Prostate gland (tissue), 2 donors: ENCODE results near the gene C1QA.

ENCODE experiments used
- POLR2A ChIP-seq: fragments of 450-650 bp; IDR thresholded peaks from one replicate; pipeline ENCODE4 v1.6.1; 2016; ENCODE audit warnings: antibody characterized with exemption, mild to moderate bottlenecking
- POLR2AphosphoS5 ChIP-seq: sonication (generic); formaldehyde crosslinking; IDR thresholded peaks from one replicate; pipeline ENCODE4 v1.6.1; 2017; ENCODE audit warnings: antibody characterized with exemption
- TF ChIP-seq, protein P1 (sequence below), 4 experiments: fragments of 200-600 bp in 2 of 4; fragments of 450-650 bp in 2 of 4; sonication (generic) in 2 of 4; IDR thresholded peaks; 1 replicate in 3 of 4; 2 replicates in 1 of 4; pipeline ENCODE4 v1.5.1; 2016 to 2019; ENCODE audit warnings: antibody characterized with exemption in 4 of 4, mild to moderate bottlenecking in 2 of 4, moderate library complexity in 2 of 4

DNA sequence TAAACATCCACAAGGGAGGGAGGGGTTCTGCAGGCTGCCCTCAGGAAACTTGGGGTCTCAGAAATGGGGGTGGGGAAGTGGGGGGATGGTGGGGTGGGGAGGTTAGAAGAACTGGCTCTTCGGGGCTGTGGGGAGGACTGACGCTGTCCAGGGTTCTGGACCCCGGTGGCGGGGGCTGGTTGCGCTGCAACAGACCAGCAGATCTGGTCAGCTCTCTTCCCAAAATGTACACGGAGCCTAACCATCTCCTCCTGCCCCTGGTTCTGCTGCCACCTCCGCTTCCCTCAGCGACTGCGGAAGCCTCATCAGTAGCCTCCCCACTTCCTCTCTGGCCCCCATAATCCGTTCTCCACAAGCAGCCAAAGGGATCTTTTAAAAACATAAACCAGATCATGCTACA, 29.3 kb upstream of the C1QA start:
- TF ChIP-seq, protein P1, sequence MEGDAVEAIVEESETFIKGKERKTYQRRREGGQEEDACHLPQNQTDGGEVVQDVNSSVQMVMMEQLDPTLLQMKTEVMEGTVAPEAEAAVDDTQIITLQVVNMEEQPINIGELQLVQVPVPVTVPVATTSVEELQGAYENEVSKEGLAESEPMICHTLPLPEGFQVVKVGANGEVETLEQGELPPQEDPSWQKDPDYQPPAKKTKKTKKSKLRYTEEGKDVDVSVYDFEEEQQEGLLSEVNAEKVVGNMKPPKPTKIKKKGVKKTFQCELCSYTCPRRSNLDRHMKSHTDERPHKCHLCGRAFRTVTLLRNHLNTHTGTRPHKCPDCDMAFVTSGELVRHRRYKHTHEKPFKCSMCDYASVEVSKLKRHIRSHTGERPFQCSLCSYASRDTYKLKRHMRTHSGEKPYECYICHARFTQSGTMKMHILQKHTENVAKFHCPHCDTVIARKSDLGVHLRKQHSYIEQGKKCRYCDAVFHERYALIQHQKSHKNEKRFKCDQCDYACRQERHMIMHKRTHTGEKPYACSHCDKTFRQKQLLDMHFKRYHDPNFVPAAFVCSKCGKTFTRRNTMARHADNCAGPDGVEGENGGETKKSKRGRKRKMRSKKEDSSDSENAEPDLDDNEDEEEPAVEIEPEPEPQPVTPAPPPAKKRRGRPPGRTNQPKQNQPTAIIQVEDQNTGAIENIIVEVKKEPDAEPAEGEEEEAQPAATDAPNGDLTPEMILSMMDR (IDR thresholded peaks at IDR 0.05), result no peak
- TF ChIP-seq POLR2AphosphoS5 (no peak), POLR2A (no peak)
